Endothelial cell (in vitro differentiated cells): ENCODE data around the gene AFG1L. TPM values are rescaled to one million over a fixed set of nuclear protein-coding genes. Genes with fewer than 3 reads are reported as not detected.
A peak's percentile ranks its signal among the peaks of the same experiment; 100 is the strongest.

Experiments
- DNase-seq: peaks from one replicate; pipeline ENCODE4 v3.0.0; 2021; ENCODE audit warnings: low spot score
- H3K27ac Mint-ChIP-seq: one replicate; pipeline ENCODE4 v1.8.0; 2021; ENCODE audit warnings: mixed read lengths, inconsistent platforms; ENCODE audit not compliant: unreplicated experiment
- H3K27me3 Mint-ChIP-seq: one replicate; pipeline ENCODE4 v1.8.0; 2021; ENCODE audit warnings: mild to moderate bottlenecking, moderate library complexity, mixed read lengths, inconsistent platforms; ENCODE audit not compliant: unreplicated experiment
- H3K36me3 Mint-ChIP-seq: one replicate; pipeline ENCODE4 v1.8.0; 2021; ENCODE audit warnings: mild to moderate bottlenecking, low read depth, mixed read lengths, inconsistent platforms; ENCODE audit not compliant: unreplicated experiment
- H3K4me1 Mint-ChIP-seq: one replicate; pipeline ENCODE4 v1.8.0; 2021; ENCODE audit warnings: mild to moderate bottlenecking, mixed read lengths, inconsistent platforms; ENCODE audit not compliant: unreplicated experiment
- H3K4me3 Mint-ChIP-seq: one replicate; pipeline ENCODE4 v1.8.0; 2021; ENCODE audit warnings: mild to moderate bottlenecking, mixed read lengths, inconsistent platforms; ENCODE audit not compliant: unreplicated experiment
- H3K9me3 Mint-ChIP-seq: one replicate; pipeline ENCODE4 v1.8.0; 2021; ENCODE audit warnings: mixed read lengths, inconsistent platforms; ENCODE audit not compliant: unreplicated experiment
- CTCF ChIP-seq: fragments of 200-600 bp; sonication (generic); IDR thresholded peaks from one replicate; pipeline ENCODE4 v1.5.0; 2021; ENCODE audit warnings: antibody characterized with exemption; ENCODE audit not compliant: unreplicated experiment
- total RNA-seq: library from RNA; stranded (reverse); fragmentation: NEBNext Ultra II Directional; extraction: Animal tissue kit (Norgen Biotek cat#: 25700); gene quantifications from one replicate; pipeline ENCODE4 v1.2.1, GENCODE V29; 2021; ENCODE audit not compliant: unreplicated experiment

AFG1L gene
- total RNA-seq, 1 donor from 2014 or later, result 5.7 TPM

GRCh38 chr6:108465098-108465495, 170.2 kb downstream of the AFG1L start:
- TF ChIP-seq CTCF, result no peak
- no peak for DNase-seq
- H3K9me3 Mint-ChIP-seq, result no peaks in the 10 kb centered on the region
- H3K27ac Mint-ChIP-seq, result no peak overlapping the region
- peaks cover 18% of the 10 kb centered on the region for H3K4me1 Mint-ChIP-seq
- no peaks in the 10 kb centered on the region for H3K27me3 Mint-ChIP-seq
- H3K36me3 Mint-ChIP-seq, result no peaks in the 10 kb centered on the region
- no peak overlapping the region for H3K4me3 Mint-ChIP-seq

- no peak for DNase-seq
- Mint-ChIP-seq H3K9me3 (no peaks in the 10 kb centered on the region), H3K4me1 (peaks cover 18% of the 10 kb centered on the region), H3K27ac (peak overlapping the region; percentile 72), H3K27me3 (no peaks in the 10 kb centered on the region), H3K4me3 (no peak overlapping the region), H3K36me3 (no peaks in the 10 kb centered on the region)
- no peak for TF ChIP-seq CTCF
These were observed 173.5 kb downstream of the AFG1L start for GRCh38 chr6:108468346-108468745.

GRCh38 chr6:108469316-108469715, 174.5 kb downstream of the AFG1L start:
- H3K27ac Mint-ChIP-seq, result no peak overlapping the region
- TF ChIP-seq CTCF, result no peak
- H3K4me1 Mint-ChIP-seq, result peaks cover 18% of the 10 kb centered on the region
- no peaks in the 10 kb centered on the region for H3K36me3 Mint-ChIP-seq
- H3K4me3 Mint-ChIP-seq, result no peak overlapping the region
- H3K27me3 Mint-ChIP-seq, result peaks cover 1% of the 10 kb centered on the region
- no peak for DNase-seq
- no peaks in the 10 kb centered on the region for H3K9me3 Mint-ChIP-seq

- Mint-ChIP-seq H3K36me3 (no peaks in the 10 kb centered on the region), H3K9me3 (no peaks in the 10 kb centered on the region), H3K4me1 (peaks cover 14% of the 10 kb centered on the region), H3K27me3 (peaks cover 1% of the 10 kb centered on the region), H3K27ac (no peak overlapping the region), H3K4me3 (no peak overlapping the region)
- TF ChIP-seq CTCF, result no peak
- DNase-seq, result no peak
These were observed 178.3 kb downstream of the AFG1L start for GRCh38 chr6:108473197-108473596.

- Mint-ChIP-seq H3K27me3 (peaks cover 1% of the 10 kb centered on the region), H3K9me3 (no peaks in the 10 kb centered on the region), H3K27ac (no peak overlapping the region), H3K4me3 (no peak overlapping the region), H3K36me3 (no peaks in the 10 kb centered on the region), H3K4me1 (peaks cover 3% of the 10 kb centered on the region)
- no peak for DNase-seq
- TF ChIP-seq CTCF, result no peak
These were observed 181.5 kb downstream of the AFG1L start for GRCh38 chr6:108476376-108476775.
